K562 (cell line): ENCODE measurements around the gene DPH2. TPM values are rescaled to one million over a fixed set of nuclear protein-coding genes. Genes with fewer than 3 reads are reported as not detected.
A peak's percentile ranks its signal among the peaks of the same experiment; 100 is the strongest.

ENCODE experiments used
- ATF2 ChIP-seq: sonication (generic); formaldehyde crosslinking; IDR thresholded peaks from 2 replicates; pipeline ENCODE4 v1.8.1; 2022; ENCODE audit warnings: missing genetic modification reagents
- CREB1 ChIP-seq, 2 experiments: sonication (generic) in 1 of 2; formaldehyde crosslinking in 1 of 2; IDR thresholded peaks; 2 replicates each; pipeline versions ENCODE4 v1.6.1 to v1.8.0; 2012 to 2022; ENCODE audit warnings: inconsistent platforms in 1 of 2, mild to moderate bottlenecking in 1 of 2, missing genetic modification reagents in 1 of 2, moderate library complexity in 1 of 2
- CSDE1 ChIP-seq, 2 experiments: fragments of 450-650 bp; IDR thresholded peaks; 2 replicates each; pipeline ENCODE4 v1.6.1; 2016; ENCODE audit warnings: mild to moderate bottlenecking in 1 of 2
- E2F4 ChIP-seq: sonication (generic); formaldehyde crosslinking; IDR thresholded peaks from 2 replicates; pipeline ENCODE4 v1.8.0; 2022; ENCODE audit warnings: mild to moderate bottlenecking, low read depth, missing genetic modification reagents
- FOXA1 ChIP-seq: fragments of 450-650 bp; IDR thresholded peaks from 2 replicates; pipeline ENCODE4 v1.6.1; 2016; ENCODE audit warnings: mild to moderate bottlenecking, borderline replicate concordance
- HMG20B ChIP-seq: fragments of 250-450 bp; sonication (Bioruptor Pico); IDR thresholded peaks from 2 replicates; pipeline ENCODE4 v1.5.0; 2021; ENCODE audit warnings: mild to moderate bottlenecking
- JUNB ChIP-seq: fragments of 450-650 bp; formaldehyde crosslinking; conservative IDR thresholded peaks from 2 replicates; pipeline ENCODE4 v1.4.0; 2020; ENCODE audit warnings: mild to moderate bottlenecking
- MEF2D ChIP-seq: conservative IDR thresholded peaks from 2 replicates; pipeline ENCODE4 v1.6.1; 2016; ENCODE audit warnings: low read depth, missing genetic modification characterization, missing compliant biosample characterization
- SFPQ ChIP-seq: fragments of 200-400 bp; formaldehyde crosslinking; IDR thresholded peaks from 2 replicates; pipeline ENCODE4 v1.6.1; 2017; ENCODE audit warnings: mild to moderate bottlenecking, low read depth, low read length, moderate library complexity
- SMAD4 ChIP-seq: fragments of 250-450 bp; sonication (Bioruptor Pico); conservative IDR thresholded peaks from 2 replicates; pipeline ENCODE4 v1.8.0; 2021; ENCODE audit warnings: inconsistent platforms, mild to moderate bottlenecking, moderate library complexity
- TCF3 ChIP-seq: sonication (generic); formaldehyde crosslinking; IDR thresholded peaks from 2 replicates; pipeline ENCODE4 v1.4.0; 2020; ENCODE audit warnings: mild to moderate bottlenecking, missing genetic modification reagents
- TEAD4 ChIP-seq, 2 experiments: sonication (generic) in 1 of 2; formaldehyde crosslinking in 1 of 2; IDR thresholded peaks; 2 replicates each; pipeline versions ENCODE4 v1.6.1 to v1.8.0; 2012 to 2022; ENCODE audit warnings: borderline replicate concordance in 1 of 2, inconsistent platforms in 1 of 2, low read length in 1 of 2, mild to moderate bottlenecking in 1 of 2, missing genetic modification reagents in 1 of 2
- TRIM24 ChIP-seq, 2 experiments: fragments of 450-650 bp; IDR thresholded peaks; 2 replicates each; pipeline ENCODE4 v1.6.1; 2016
- TSHZ1 ChIP-seq: fragments of 250-450 bp; sonication (Bioruptor Pico); IDR thresholded peaks from 2 replicates; pipeline ENCODE4 v1.4.0; 2020; ENCODE audit warnings: mild to moderate bottlenecking, moderate library complexity
- USF2 ChIP-seq: sonication (generic); formaldehyde crosslinking; IDR thresholded peaks from 2 replicates; pipeline ENCODE4 v1.5.0; 2020; ENCODE audit warnings: missing genetic modification reagents
- ZKSCAN3 ChIP-seq: fragments of 250-450 bp; sonication (Bioruptor Pico); IDR thresholded peaks from 2 replicates; pipeline ENCODE4 v1.4.0; 2020
- ZNF143 ChIP-seq: sonication (generic); formaldehyde crosslinking; IDR thresholded peaks from 2 replicates; pipeline ENCODE4 v1.9.0; 2022; ENCODE audit warnings: mild to moderate bottlenecking, missing genetic modification reagents
- ZNF77 ChIP-seq: fragments of 250-450 bp; sonication (Bioruptor Pico); IDR thresholded peaks from 2 replicates; pipeline ENCODE4 v1.5.0; 2020
- polyA plus RNA-seq, 8 experiments: library from polyadenylated mRNA; depleted of rRNA in 4 of 8; stranded (reverse) in 5 of 8; unstranded in 3 of 8; fragments of >200 nt; fragmentation: Nextera tagmentation in 2 of 8; fragmentation: Illumina TruSeq in 1 of 8; extraction: Ambion mirVana in 2 of 8; extraction: Trizol in 1 of 8; gene quantifications; 2 replicates each; pipeline versions ENCODE4 v1.2.1 to v1.2.3, GENCODE V29; 2011 to 2014; ENCODE audit warnings: inconsistent platforms in 1 of 8, missing spikeins in 1 of 8
- total RNA-seq, 7 experiments: library from RNA; depleted of rRNA in 6 of 7; stranded (reverse); fragments of >200 nt in 6 of 7; fragmentation: Illumina TruSeq in 2 of 7; extraction: Trizol in 2 of 7; gene quantifications; 2 replicates each; pipeline versions ENCODE4 v1.2.1 to v1.2.3, GENCODE V29; 2011 to 2021; ENCODE audit warnings: low replicate concordance in 1 of 7

The DPH2 gene
- total and polyA plus RNA-seq, 9 of the 15 experiments (the other 6 are each of a cell fraction or from before 2014, with no cell fraction given): 17.9 to 94.1 (median 68.1) TPM

- TF ChIP-seq TSHZ1 (no peak), USF2 (CRISPR knock-in tag) (peak; percentile 97), SMAD4 (CRISPR knock-in tag) (peak; percentile 73), TRIM24 (IDR thresholded peaks at IDR 0.05) (0 out of 4 replicates have a peak, but pooled peaks of 1 of the 2 experiments have one; percentile 33), TEAD4 (IDR thresholded peaks at IDR 0.05; ENCODE audit: low read length) (peak; percentile 56; the same call in 1 of the 2 replicates), TEAD4 (CRISPR knock-in tag; IDR thresholded peaks at IDR 0.05; ENCODE audit: borderline replicate concordance) (peak; percentile 94; the same call in 1 of the 2 replicates), JUNB (CRISPR knock-in tag) (no peak), ZKSCAN3 (CRISPR knock-in tag) (no peak), ATF2 (CRISPR knock-in tag) (no peak), CREB1 (IDR thresholded peaks at IDR 0.05) (peak; percentile 80; the same call in 1 of the 2 replicates), CREB1 (CRISPR knock-in tag; IDR thresholded peaks at IDR 0.05) (peak; percentile 90), FOXA1 (no peak), E2F4 (CRISPR knock-in tag) (peak; percentile 75; the same call in 1 of the 2 replicates), SFPQ (no peak), MEF2D (tag) (0 out of 2 replicates have a peak, but pooled peaks have one; percentile 64), ZNF77 (CRISPR knock-in tag) (no peak), HMG20B (CRISPR knock-in tag) (no peak), TCF3 (CRISPR knock-in tag) (peak; percentile 26; the same call in 1 of the 2 replicates), ZNF143 (CRISPR knock-in tag) (peak; percentile 100), CSDE1 (IDR thresholded peaks at IDR 0.05) (no peak)
Observed at GRCh38 chr1:43946236-43947060, 23.4 kb upstream of the DPH2 start, which contains the start of gene IPO13 (continued).
